Vagina (tissue), 2 donors: Measurements from ENCODE around the gene GLS2. TPM values are rescaled to one million over a fixed set of nuclear protein-coding genes. Genes with fewer than 3 reads are reported as not detected.
"Not testable (repeated sequence)": the region's sequence is repeated elsewhere in the genome, so short reads cannot be mapped to it uniquely, and the experiment has no call there.

Experiments
- DNase-seq, 2 donors: peaks; one replicate each; pipeline ENCODE4 v3.0.0-alpha.2; 2017; ENCODE audit errors: extremely low spot score in 2 of 2
- H3K27ac ChIP-seq: fragments of 200-600 bp; sonication (generic); one replicate; pipeline ENCODE4 v1.5.1; 2019
- H3K27me3 ChIP-seq: fragments of 200-600 bp; sonication (generic); one replicate; pipeline ENCODE4 v1.5.1; 2019
- H3K36me3 ChIP-seq, 2 donors: fragments of 200-600 bp; sonication (generic); one replicate each; pipeline ENCODE4 v1.5.1; 2017 to 2019
- H3K4me1 ChIP-seq: fragments of 200-600 bp; sonication (generic); one replicate; pipeline ENCODE4 v1.5.1; 2019
- H3K4me3 ChIP-seq, 2 donors: fragments of 200-600 bp; sonication (generic); 1 replicate in 1 of 2; 2 replicates in 1 of 2; pipeline ENCODE4 v1.5.1; 2016 to 2019
- H3K9me3 ChIP-seq: fragments of 200-600 bp; sonication (generic); one replicate; pipeline ENCODE4 v1.5.1; 2019
- POLR2A ChIP-seq, 2 donors: fragments of 450-650 bp; IDR thresholded peaks; one replicate each; pipeline ENCODE4 v1.6.1; 2017; ENCODE audit warnings: antibody characterized with exemption in 2 of 2, mild to moderate bottlenecking in 2 of 2, moderate library complexity in 2 of 2
- POLR2AphosphoS5 ChIP-seq, 2 donors: sonication (generic); formaldehyde crosslinking; IDR thresholded peaks; one replicate each; pipeline ENCODE4 v1.9.0; 2017; ENCODE audit warnings: antibody characterized with exemption in 2 of 2, mild to moderate bottlenecking in 2 of 2, low read depth in 1 of 2; ENCODE audit not compliant: insufficient read depth in 1 of 2
- intact Hi-C: fragments of 100-400 bp; cut with DNase I; formaldehyde crosslinking; loops from one replicate; pipeline ENCODE4 v1.15.1; 2023
- total RNA-seq: library from RNA; depleted of rRNA; stranded (reverse); fragments of >200 nt; gene quantifications from one replicate; pipeline ENCODE4 v1.2.3, GENCODE V29; 2016
- TF ChIP-seq, protein P1 (sequence below), 3 experiments: fragments of 450-650 bp in 2 of 3; fragments of 200-600 bp in 1 of 3; sonication (generic) in 1 of 3; IDR thresholded peaks; one replicate each; pipeline ENCODE4 v1.5.1; 2017 to 2019; ENCODE audit warnings: antibody characterized with exemption in 3 of 3, mild to moderate bottlenecking in 2 of 3, moderate library complexity in 2 of 3

Gene GLS2
- total RNA-seq, 1 donor from 2014 or later, result 5.2 TPM

DNA sequence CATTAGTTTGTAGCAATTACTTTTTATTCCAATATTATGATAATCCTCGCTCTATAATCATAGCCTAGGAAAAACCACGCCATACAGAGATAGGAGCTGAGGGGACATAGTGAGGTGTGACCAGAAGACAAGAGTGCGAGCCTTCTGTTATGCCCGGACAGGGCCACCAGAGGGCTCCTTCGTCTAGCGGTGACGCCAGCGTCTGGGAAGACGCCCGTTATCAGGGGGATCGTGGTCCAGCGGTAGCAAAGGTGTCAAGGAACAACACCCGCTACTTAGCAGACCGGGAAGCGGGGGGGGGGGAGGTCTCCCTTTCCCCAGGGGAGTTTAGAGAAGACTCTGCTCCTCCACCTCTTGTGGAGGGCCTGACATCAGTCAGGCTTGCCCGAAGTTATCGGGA is 8.7 kb upstream of the GLS2 start:
- H3K4me3 ChIP-seq, DNase-seq, H3K36me3 ChIP-seq, intact Hi-C loops, H3K27me3 ChIP-seq, H3K9me3 ChIP-seq, H3K27ac ChIP-seq, H3K4me1 ChIP-seq: not testable (repeated sequence)
- TF ChIP-seq, protein P1, sequence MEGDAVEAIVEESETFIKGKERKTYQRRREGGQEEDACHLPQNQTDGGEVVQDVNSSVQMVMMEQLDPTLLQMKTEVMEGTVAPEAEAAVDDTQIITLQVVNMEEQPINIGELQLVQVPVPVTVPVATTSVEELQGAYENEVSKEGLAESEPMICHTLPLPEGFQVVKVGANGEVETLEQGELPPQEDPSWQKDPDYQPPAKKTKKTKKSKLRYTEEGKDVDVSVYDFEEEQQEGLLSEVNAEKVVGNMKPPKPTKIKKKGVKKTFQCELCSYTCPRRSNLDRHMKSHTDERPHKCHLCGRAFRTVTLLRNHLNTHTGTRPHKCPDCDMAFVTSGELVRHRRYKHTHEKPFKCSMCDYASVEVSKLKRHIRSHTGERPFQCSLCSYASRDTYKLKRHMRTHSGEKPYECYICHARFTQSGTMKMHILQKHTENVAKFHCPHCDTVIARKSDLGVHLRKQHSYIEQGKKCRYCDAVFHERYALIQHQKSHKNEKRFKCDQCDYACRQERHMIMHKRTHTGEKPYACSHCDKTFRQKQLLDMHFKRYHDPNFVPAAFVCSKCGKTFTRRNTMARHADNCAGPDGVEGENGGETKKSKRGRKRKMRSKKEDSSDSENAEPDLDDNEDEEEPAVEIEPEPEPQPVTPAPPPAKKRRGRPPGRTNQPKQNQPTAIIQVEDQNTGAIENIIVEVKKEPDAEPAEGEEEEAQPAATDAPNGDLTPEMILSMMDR (IDR thresholded peaks at IDR 0.05), result peak in 1 of 3 experiments; percentile 12

DNA sequence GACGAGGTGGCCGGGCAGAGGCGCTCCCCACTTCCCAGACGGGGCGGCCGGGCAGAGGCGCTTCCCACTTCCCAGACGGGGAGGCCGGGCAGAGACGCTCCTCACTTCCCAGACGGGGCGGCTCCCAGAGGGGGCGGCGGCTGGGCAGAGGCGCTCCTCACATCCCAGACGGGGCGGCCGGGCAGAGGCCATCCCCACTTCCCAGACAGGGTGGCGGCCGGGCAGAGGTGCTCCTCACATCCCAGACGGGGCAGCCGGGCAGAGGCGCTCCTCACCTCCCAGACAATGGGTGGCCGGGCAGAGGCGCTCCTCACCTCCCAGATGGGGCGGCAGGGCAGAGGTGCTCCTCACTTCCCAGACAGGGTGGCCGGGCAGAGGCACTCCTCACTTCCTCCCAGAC is 6.5 kb upstream of the GLS2 start:
- H3K36me3 ChIP-seq, DNase-seq, H3K27ac ChIP-seq, H3K4me1 ChIP-seq, H3K4me3 ChIP-seq, H3K27me3 ChIP-seq, H3K9me3 ChIP-seq, intact Hi-C loops: not testable (repeated sequence)

DNA sequence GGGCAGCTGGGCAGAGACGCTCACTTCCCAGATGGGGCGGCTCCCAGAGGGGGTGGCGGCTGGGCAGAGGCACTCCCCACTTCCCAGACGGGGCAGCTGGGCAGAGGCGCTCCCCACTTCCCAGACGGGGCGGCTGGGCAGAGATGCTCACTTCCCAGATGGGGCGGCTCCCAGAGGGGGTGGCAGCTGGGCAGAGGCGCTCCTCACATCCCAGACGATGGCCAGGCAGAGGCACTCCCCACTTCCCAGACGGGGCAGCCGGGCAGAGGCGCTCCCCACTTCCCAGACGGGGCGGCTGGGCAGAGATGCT is 6.1 kb upstream of the GLS2 start:
- H3K27ac ChIP-seq, H3K4me3 ChIP-seq, H3K4me1 ChIP-seq, H3K27me3 ChIP-seq, H3K9me3 ChIP-seq, DNase-seq, H3K36me3 ChIP-seq, intact Hi-C loops: not testable (repeated sequence)

DNA sequence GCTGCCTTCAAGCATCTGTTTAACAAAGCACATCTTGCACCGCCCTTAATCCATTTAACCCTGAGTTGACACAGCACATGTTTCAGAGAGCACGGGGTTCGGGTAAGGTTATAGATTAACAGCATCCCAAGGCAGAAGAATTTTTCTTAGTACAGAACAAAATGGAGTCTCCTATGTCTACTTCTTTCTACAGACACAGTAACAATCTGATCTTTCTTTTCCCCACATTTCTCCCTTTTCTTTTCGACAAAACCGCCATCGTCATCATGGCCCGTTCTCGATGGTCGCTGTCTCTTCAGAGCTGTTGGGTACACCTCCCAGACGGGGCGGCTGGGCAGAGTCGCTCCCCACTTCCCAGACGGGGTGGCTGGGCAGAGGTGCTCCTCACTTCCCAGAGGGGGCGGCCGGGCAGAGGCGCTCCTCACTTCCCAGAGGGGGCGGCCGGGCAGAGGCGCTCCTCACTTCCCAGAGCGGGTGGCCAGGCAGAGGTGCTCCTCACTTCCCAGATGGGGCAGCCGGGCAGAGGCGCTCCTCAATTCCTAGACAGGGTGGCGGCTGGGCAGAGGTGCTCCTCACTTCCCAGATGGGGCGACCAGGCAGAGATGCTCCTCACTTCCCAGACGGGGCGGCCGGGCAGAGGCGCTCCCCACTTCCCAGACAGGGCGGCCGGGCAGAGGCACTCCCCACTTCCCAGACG is 5.6 kb upstream of the GLS2 start:
- H3K4me3 ChIP-seq, DNase-seq, H3K27ac ChIP-seq, intact Hi-C loops, H3K27me3 ChIP-seq, H3K36me3 ChIP-seq, H3K9me3 ChIP-seq, H3K4me1 ChIP-seq: not testable (repeated sequence)

DNA sequence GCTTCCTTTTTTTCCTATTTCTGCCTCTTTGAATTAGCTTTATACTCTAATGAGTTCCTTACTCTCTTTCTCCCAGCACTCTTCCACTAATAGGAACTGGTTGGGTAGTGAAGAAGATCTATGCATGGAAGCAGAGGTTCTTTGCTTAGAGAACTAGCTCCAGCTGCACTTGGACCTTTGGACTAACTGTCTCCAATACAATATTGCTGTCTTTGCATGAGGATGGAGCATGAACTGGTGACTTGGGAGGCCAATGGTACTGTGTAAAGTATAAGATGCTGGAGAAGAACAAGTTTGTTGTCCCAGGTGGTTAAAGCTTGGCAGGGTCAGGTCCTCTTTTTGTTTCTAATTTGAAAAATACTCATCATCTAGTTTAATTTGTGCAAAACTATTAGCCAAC is 2.4 kb upstream of the GLS2 start:
- Histone ChIP-seq H3K36me3 (no peaks in the 10 kb centered on the region), H3K27me3 (no peaks in the 10 kb centered on the region), H3K4me3 (no peak overlapping the region), H3K4me1 (peaks cover 19% of the 10 kb centered on the region), H3K27ac (no peak overlapping the region), H3K9me3 (no peaks in the 10 kb centered on the region)
- TF ChIP-seq POLR2AphosphoS5 (IDR thresholded peaks at IDR 0.05; ENCODE audit: insufficient read depth in 1 of 2, low read depth in 1 of 2) (no peak), POLR2A (IDR thresholded peaks at IDR 0.05) (no peak)
- TF ChIP-seq, protein P1 (IDR thresholded peaks at IDR 0.05), result no peak
- intact Hi-C loops, result no loop called here
- DNase-seq, result no peak

DNA sequence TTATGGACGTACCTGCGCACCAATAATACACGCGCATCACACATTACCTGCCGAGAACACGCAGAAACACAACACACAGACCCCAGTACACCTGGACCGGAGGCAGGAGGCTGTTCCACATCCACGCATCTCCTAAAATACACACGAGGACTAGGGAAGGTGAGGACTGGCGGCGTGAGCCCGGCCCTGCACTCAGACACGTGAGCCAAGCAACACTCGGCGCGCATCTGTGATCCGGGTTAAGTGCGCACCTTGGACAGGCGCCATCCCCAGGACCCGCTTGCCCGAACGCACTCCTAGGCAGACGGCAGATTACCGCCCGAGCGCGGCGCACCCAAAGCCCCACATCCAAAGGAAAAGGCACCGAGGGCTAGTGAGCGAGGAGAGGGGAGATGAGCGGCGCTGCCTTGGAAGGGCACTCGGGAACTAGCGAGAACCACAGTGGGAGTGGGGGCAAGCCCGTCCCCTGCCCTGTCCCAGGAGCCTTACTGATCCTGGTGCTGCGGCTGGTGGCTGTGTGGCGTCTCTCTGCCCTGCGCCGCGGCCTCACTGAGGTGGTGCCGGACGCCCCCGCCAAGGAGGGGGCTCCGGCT is 417 bp downstream of the GLS2 start:
- H3K4me3 ChIP-seq, result peak overlapping the region; percentile 59 to 68
- no peaks in the 10 kb centered on the region for H3K27me3 ChIP-seq
- no peaks in the 10 kb centered on the region for H3K36me3 ChIP-seq
- H3K4me1 ChIP-seq, result peaks cover 19% of the 10 kb centered on the region
- intact Hi-C loops, result no loop called here
- peak overlapping the region; percentile 12 for H3K27ac ChIP-seq
- no peaks in the 10 kb centered on the region for H3K9me3 ChIP-seq
- TF ChIP-seq POLR2AphosphoS5 (IDR thresholded peaks at IDR 0.05; ENCODE audit: insufficient read depth in 1 of 2, low read depth in 1 of 2) (no peak), POLR2A (IDR thresholded peaks at IDR 0.05) (no peak)
- TF ChIP-seq, protein P1 (IDR thresholded peaks at IDR 0.05), result no peak
- no peak for DNase-seq
